Measurements from ENCODE around the gene RNF31.

- TF ChIP-seq, protein P1, sequence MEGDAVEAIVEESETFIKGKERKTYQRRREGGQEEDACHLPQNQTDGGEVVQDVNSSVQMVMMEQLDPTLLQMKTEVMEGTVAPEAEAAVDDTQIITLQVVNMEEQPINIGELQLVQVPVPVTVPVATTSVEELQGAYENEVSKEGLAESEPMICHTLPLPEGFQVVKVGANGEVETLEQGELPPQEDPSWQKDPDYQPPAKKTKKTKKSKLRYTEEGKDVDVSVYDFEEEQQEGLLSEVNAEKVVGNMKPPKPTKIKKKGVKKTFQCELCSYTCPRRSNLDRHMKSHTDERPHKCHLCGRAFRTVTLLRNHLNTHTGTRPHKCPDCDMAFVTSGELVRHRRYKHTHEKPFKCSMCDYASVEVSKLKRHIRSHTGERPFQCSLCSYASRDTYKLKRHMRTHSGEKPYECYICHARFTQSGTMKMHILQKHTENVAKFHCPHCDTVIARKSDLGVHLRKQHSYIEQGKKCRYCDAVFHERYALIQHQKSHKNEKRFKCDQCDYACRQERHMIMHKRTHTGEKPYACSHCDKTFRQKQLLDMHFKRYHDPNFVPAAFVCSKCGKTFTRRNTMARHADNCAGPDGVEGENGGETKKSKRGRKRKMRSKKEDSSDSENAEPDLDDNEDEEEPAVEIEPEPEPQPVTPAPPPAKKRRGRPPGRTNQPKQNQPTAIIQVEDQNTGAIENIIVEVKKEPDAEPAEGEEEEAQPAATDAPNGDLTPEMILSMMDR (IDR thresholded peaks at IDR 0.05): no peak
- no peak for TF ChIP-seq POLR2A (IDR thresholded peaks at IDR 0.05)
- no peak for TF ChIP-seq EP300 (IDR thresholded peaks at IDR 0.05)
These were observed 37.0 kb downstream of the RNF31 start for GRCh38 chr14:24184104-24184970.

All from sigmoid colon (tissue), 4 donors.